ENCODE measurements around the gene ACTL7A.
"Not testable (repeated sequence)": the region's sequence is repeated elsewhere in the genome, so short reads cannot be mapped to it uniquely, and the experiment has no call there.

DNA sequence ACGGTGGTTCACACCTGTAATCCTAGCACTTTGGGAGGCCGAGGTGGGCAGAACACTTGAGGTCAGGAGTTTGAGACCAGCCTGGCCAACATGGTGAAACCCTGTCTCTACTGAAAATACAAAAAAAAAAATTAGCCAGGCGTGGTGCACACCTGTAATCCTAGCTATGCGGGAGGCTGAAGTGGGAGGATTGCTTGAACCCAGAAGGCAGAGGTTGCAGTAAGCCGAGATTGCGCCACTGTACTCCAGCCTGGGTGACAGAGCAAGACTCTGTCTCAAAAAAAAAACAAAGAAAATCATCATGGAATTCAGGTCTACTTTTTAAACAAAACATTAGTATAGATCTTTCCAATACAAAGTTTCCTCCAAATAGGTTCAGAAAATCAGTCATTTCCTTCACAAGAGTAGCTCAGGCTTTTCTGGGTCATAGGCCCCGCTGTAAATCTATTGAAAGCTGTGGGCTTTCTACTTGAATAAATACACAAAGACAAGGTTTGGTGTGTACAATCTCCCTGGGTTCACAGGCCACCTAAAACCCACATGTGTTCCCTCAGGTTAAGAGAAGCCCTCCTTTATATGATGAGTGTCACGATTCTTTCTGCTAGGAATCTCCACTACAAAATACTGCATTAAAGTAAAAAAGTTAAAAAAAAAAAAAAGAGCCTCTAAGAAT is 37.1 kb downstream of the ACTL7A start:
- TF ChIP-seq POLR2AphosphoS5, POLR2A, CTCF, EP300 (IDR thresholded peaks at IDR 0.05): not testable (repeated sequence)
